ENCODE data around the gene SPRYD7. TPM values are rescaled to one million over a fixed set of nuclear protein-coding genes. Genes with fewer than 3 reads are reported as not detected.

Gene SPRYD7
- total and polyA plus RNA-seq, 2 experiments from 2014 or later = 9.0 to 16.6 TPM

GRCh38 chr13:49938314-49938713 lies 2.2 kb upstream of the SPRYD7 start:
- Histone ChIP-seq H3K36me3 (ENCODE audit: low read depth) (no peaks in the 10 kb centered on the region), H3F3A (ENCODE audit: insufficient read depth) (peaks cover 9% of the 10 kb centered on the region), H2AFZ (no peak overlapping the region), H4K20me1 (ENCODE audit: insufficient read depth) (no peaks in the 10 kb centered on the region), H3K9me3 (ENCODE audit: low read depth) (no peaks in the 10 kb centered on the region), H3K9ac (no peak overlapping the region), H3K27me3 (replicated peaks; ENCODE audit: insufficient read depth) (no peaks in the 10 kb centered on the region), H3K4me3 (no peak overlapping the region), H3K9me2 (ENCODE audit: insufficient read depth) (no peaks in the 10 kb centered on the region), H3K79me2 (ENCODE audit: insufficient read depth) (peaks cover 17% of the 10 kb centered on the region), H3K27ac (no peak overlapping the region), H3K4me2 (ENCODE audit: unreplicated experiment) (no peak overlapping the region), H3K4me1 (ENCODE audit: insufficient read depth) (peaks cover 18% of the 10 kb centered on the region)
- DNase-seq = no peak
- 82 to 85% methylated on average over 5 of the region's 5 CpGs for WGBS, 2 experiments (ENCODE audit: low coverage in 1 of 2, low lambda C conversion rate in 2 of 2, missing lambda C conversion rate in 2 of 2)
- TF ChIP-seq EZH2phosphoT487 (IDR thresholded peaks at IDR 0.05; ENCODE audit: insufficient read depth, low read depth) = no peak
- no peak for TF ChIP-seq EZH2 (IDR thresholded peaks at IDR 0.05; ENCODE audit: insufficient read depth, poor library complexity, severe bottlenecking)
- in situ Hi-C loops (cut with MboI) = no loop called here

DNA sequence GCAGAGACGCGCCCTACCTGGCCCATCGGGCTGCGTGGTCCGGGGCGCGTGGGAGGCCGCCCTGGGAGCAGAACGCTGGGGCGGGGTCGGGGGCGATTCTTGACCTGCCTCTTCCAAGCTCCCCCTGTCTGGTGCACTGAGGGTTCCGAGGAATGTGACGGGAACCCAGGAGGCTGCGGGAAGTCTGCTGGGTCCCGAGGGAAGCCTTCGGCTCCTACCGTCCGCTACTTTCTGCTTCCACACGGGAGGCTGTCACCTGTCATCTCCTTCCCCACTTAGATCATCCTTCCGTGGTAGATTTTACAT lies 781 bp upstream of the SPRYD7 start:
- 2 to 3% methylated on average over 20 to 21 of the region's 21 CpGs for WGBS, 2 experiments (ENCODE audit: low coverage in 1 of 2, low lambda C conversion rate in 2 of 2, missing lambda C conversion rate in 2 of 2)
- Histone ChIP-seq H3K36me3 (ENCODE audit: low read depth) (no peaks in the 10 kb centered on the region), H3K79me2 (ENCODE audit: insufficient read depth) (peaks cover 31% of the 10 kb centered on the region), H3K27ac (no peak overlapping the region), H3K9me2 (ENCODE audit: insufficient read depth) (no peaks in the 10 kb centered on the region), H3K9ac (peak overlapping the region; percentile 69), H3K4me2 (ENCODE audit: unreplicated experiment) (peak overlapping the region; percentile 91), H3K4me1 (ENCODE audit: insufficient read depth) (peaks cover 18% of the 10 kb centered on the region), H2AFZ (peak overlapping the region; percentile 98), H3K4me3 (peak overlapping the region; percentile 97), H3K27me3 (replicated peaks; ENCODE audit: insufficient read depth) (no peaks in the 10 kb centered on the region), H4K20me1 (ENCODE audit: insufficient read depth) (no peaks in the 10 kb centered on the region), H3F3A (ENCODE audit: insufficient read depth) (peaks cover 9% of the 10 kb centered on the region), H3K9me3 (ENCODE audit: low read depth) (no peaks in the 10 kb centered on the region)
- DNase-seq = peak; percentile 29
- TF ChIP-seq EZH2phosphoT487 (IDR thresholded peaks at IDR 0.05; ENCODE audit: insufficient read depth, low read depth) = no peak
- no peak for TF ChIP-seq EZH2 (IDR thresholded peaks at IDR 0.05; ENCODE audit: insufficient read depth, poor library complexity, severe bottlenecking)
- in situ Hi-C loops (cut with MboI) = no loop called here

DNA sequence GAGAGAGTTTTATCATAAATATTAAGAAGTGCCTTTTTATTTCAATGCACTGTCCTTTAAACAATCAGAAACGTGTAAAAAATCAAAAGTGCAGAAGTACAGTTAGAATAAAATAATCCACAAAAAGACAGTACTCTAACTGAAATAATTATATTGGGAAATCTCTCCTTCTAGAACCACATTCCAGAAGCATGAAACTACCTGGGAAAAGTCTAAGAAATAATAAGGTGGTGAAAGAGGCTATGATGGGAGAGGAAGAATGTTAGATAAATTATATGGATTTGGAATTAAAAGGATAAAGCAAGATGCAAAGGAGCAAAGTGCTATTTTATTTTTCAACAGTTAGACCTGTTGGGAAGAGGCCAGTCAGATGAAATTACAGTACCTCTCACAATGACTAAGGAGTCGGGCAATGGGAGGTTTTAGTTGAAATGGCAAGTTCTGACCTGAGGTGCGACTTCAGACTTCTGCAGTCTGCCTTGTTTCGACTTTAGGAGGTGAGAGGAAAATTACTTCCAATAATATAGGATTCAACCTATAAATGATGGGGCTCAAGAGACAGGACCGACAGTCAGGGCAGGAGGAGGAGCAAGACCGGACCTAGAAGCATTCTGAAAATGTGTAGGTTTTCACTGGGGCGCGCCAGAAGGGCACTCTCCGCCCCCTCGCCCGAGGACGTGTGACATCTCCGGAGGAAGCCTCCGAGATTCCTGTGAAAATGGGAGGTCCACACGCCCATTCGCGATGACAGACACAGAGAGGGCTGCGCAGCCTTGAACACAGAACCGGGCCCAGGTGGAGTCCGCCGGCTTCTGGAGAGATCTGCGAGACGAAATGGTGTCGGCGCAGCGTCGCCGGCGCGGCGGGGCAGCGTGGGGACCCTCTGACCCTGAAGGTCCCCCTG lies 717 bp downstream of the SPRYD7 start:
- Histone ChIP-seq H3K4me3 (peak overlapping the region; percentile 97), H3K27ac (peak overlapping the region; percentile 73), H3K9ac (peak overlapping the region; percentile 89), H4K20me1 (ENCODE audit: insufficient read depth) (no peaks in the 10 kb centered on the region), H3K4me1 (ENCODE audit: insufficient read depth) (peaks cover 18% of the 10 kb centered on the region), H3F3A (ENCODE audit: insufficient read depth) (peaks cover 9% of the 10 kb centered on the region), H3K79me2 (ENCODE audit: insufficient read depth) (peaks cover 46% of the 10 kb centered on the region), H2AFZ (peak overlapping the region; percentile 98), H3K27me3 (replicated peaks; ENCODE audit: insufficient read depth) (no peaks in the 10 kb centered on the region), H3K36me3 (ENCODE audit: low read depth) (no peaks in the 10 kb centered on the region), H3K9me3 (ENCODE audit: low read depth) (no peaks in the 10 kb centered on the region), H3K9me2 (ENCODE audit: insufficient read depth) (no peaks in the 10 kb centered on the region), H3K4me2 (ENCODE audit: unreplicated experiment) (peak overlapping the region; percentile 88)
- DNase-seq = peak; percentile 84
- WGBS, 2 experiments (ENCODE audit: low coverage in 1 of 2, low lambda C conversion rate in 2 of 2, missing lambda C conversion rate in 2 of 2) = 1 to 2% methylated on average over 32 of the region's 32 CpGs
- in situ Hi-C loops (cut with MboI) = no loop called here
- TF ChIP-seq EZH2phosphoT487 (IDR thresholded peaks at IDR 0.05; ENCODE audit: insufficient read depth, low read depth) (no peak), EZH2 (IDR thresholded peaks at IDR 0.05; ENCODE audit: insufficient read depth, poor library complexity, severe bottlenecking) (no peak)

DNA sequence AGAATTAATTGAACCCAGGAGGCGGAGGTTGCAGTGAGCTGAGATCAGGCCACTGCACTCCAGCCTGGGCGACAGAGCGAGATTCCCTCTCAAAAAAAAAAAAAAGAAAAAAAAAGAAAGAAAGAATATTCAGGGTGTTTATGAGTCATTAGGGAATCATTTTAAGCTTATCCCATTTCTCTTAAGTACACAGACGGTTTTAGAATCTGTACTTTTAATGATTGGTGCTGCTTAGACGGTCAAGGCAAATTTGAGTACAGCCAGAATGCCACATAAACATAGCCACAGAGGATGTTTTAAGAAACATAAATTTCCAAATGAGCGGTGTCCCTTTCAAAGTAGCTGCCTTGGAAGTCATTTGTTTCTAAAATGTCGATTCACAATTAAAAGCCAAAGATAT lies 2.6 kb downstream of the SPRYD7 start:
- Histone ChIP-seq H3K4me3 (peak overlapping the region; percentile 22; the same call in 1 of the 2 replicates), H3K79me2 (ENCODE audit: insufficient read depth) (peaks cover 54% of the 10 kb centered on the region), H4K20me1 (ENCODE audit: insufficient read depth) (no peaks in the 10 kb centered on the region), H3K4me1 (ENCODE audit: insufficient read depth) (peaks cover 18% of the 10 kb centered on the region), H3F3A (ENCODE audit: insufficient read depth) (peaks cover 13% of the 10 kb centered on the region), H3K9me3 (ENCODE audit: low read depth) (no peaks in the 10 kb centered on the region), H3K9ac (no peak overlapping the region), H3K9me2 (ENCODE audit: insufficient read depth) (no peaks in the 10 kb centered on the region), H2AFZ (no peak overlapping the region), H3K4me2 (ENCODE audit: unreplicated experiment) (no peak overlapping the region), H3K36me3 (ENCODE audit: low read depth) (peaks cover 4% of the 10 kb centered on the region; the same call in 1 of the 2 replicates), H3K27ac (no peak overlapping the region), H3K27me3 (replicated peaks; ENCODE audit: insufficient read depth) (no peaks in the 10 kb centered on the region)
- TF ChIP-seq EZH2 (IDR thresholded peaks at IDR 0.05; ENCODE audit: insufficient read depth, poor library complexity, severe bottlenecking) = no peak
- TF ChIP-seq EZH2phosphoT487 (IDR thresholded peaks at IDR 0.05; ENCODE audit: insufficient read depth, low read depth) = no peak
- 96 to 98% methylated on average over 5 to 7 of the region's 7 CpGs for WGBS, 2 experiments (ENCODE audit: low coverage in 1 of 2, low lambda C conversion rate in 2 of 2, missing lambda C conversion rate in 2 of 2)
- in situ Hi-C loops (cut with MboI) = no loop called here
- DNase-seq = no peak
